ENCODE data around the gene ZFYVE9. TPM values are rescaled to one million over a fixed set of nuclear protein-coding genes. Genes with fewer than 3 reads are reported as not detected.
A peak's percentile ranks its signal among the peaks of the same experiment; 100 is the strongest.

Gene ZFYVE9
- total and polyA plus RNA-seq, 2 donors (not counting 1 experiment from before 2014, with no cell fraction given) = 13.5 to 44.6 TPM

DNA sequence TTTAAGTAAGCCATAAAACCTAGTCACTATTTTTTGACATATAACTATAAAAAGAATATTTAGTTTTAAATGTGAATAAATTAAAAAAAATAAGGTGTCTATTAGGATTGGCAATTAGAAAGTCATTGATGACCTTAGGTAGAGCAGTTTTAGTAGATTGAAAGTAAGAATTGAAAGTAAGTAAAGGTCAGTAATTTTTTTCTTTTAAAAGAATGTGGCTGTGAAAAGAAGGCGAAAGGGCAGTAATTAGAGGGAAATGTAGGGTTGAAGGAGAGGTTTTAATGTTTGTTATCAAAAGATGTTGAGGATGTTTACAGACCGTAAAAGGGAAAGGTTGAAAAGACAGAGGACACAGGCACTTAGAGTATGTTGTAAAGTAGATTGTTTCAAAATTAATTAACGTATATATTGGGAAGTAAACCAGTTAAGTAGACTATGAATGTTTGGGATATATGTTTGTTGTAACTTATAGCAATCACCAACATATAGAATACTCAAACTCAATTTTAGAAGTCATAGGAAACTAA, 41.0 kb downstream of the ZFYVE9 start:
- Histone ChIP-seq H3K9me3 (ENCODE audit: control insufficient read depth, insufficient read depth, low read depth, low read length) (no peaks in the 10 kb centered on the region), H3K4me1 (ENCODE audit: control insufficient read depth, extremely low read depth, insufficient read depth, low read length) (no peaks in the 10 kb centered on the region), H3K4me3 (replicated peaks in 1 of 4; ENCODE audit: control extremely low read depth in 1 of 4, insufficient read depth in 1 of 4, low read depth in 3 of 4, low read length in 4 of 4) (no peak overlapping the region), H3K4me2 (ENCODE audit: extremely low read depth, insufficient read depth, low read length) (no peak overlapping the region), H2AFZ (ENCODE audit: low read length) (no peak overlapping the region), H3K27me3 (ENCODE audit: control insufficient read depth, insufficient read depth, low read length) (no peaks in the 10 kb centered on the region), H3K79me2 (ENCODE audit: control insufficient read depth, insufficient read depth, low read length) (no peaks in the 10 kb centered on the region), H4K20me1 (ENCODE audit: control insufficient read depth, extremely low read depth, insufficient read depth, low read length) (no peaks in the 10 kb centered on the region), H3K9ac (ENCODE audit: insufficient read depth, low read length) (no peak overlapping the region), H3K36me3 (ENCODE audit: control insufficient read depth, insufficient read depth, low read length) (no peaks in the 10 kb centered on the region), H3K27ac (ENCODE audit: insufficient read depth, low read length) (no peak overlapping the region)
- TF ChIP-seq, protein P1, sequence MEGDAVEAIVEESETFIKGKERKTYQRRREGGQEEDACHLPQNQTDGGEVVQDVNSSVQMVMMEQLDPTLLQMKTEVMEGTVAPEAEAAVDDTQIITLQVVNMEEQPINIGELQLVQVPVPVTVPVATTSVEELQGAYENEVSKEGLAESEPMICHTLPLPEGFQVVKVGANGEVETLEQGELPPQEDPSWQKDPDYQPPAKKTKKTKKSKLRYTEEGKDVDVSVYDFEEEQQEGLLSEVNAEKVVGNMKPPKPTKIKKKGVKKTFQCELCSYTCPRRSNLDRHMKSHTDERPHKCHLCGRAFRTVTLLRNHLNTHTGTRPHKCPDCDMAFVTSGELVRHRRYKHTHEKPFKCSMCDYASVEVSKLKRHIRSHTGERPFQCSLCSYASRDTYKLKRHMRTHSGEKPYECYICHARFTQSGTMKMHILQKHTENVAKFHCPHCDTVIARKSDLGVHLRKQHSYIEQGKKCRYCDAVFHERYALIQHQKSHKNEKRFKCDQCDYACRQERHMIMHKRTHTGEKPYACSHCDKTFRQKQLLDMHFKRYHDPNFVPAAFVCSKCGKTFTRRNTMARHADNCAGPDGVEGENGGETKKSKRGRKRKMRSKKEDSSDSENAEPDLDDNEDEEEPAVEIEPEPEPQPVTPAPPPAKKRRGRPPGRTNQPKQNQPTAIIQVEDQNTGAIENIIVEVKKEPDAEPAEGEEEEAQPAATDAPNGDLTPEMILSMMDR (conservative IDR thresholded peaks at IDR 0.05 in 1 of 2, IDR thresholded peaks at IDR 0.05 in 1 of 2; ENCODE audit: low read depth in 1 of 2, low read length in 2 of 2) = no peak
- TF ChIP-seq EZH2 (IDR thresholded peaks at IDR 0.05; ENCODE audit: low read length, missing control alignments) = no peak
- no peak for DNase-seq (ENCODE audit: low read depth in 2 of 2)

GRCh38 chr1:52186449-52186848, 44.6 kb downstream of the ZFYVE9 start:
- Histone ChIP-seq H3K36me3 (ENCODE audit: control insufficient read depth, insufficient read depth, low read length) (no peaks in the 10 kb centered on the region), H3K9me3 (ENCODE audit: control insufficient read depth, insufficient read depth, low read depth, low read length) (no peaks in the 10 kb centered on the region), H3K4me2 (ENCODE audit: extremely low read depth, insufficient read depth, low read length) (peak overlapping the region; percentile 68), H3K9ac (ENCODE audit: insufficient read depth, low read length) (no peak overlapping the region), H3K27me3 (ENCODE audit: control insufficient read depth, insufficient read depth, low read length) (no peaks in the 10 kb centered on the region), H3K4me1 (ENCODE audit: control insufficient read depth, extremely low read depth, insufficient read depth, low read length) (no peaks in the 10 kb centered on the region), H3K27ac (ENCODE audit: insufficient read depth, low read length) (peak overlapping the region; percentile 53), H3K79me2 (ENCODE audit: control insufficient read depth, insufficient read depth, low read length) (no peaks in the 10 kb centered on the region), H2AFZ (ENCODE audit: low read length) (no peak overlapping the region), H4K20me1 (ENCODE audit: control insufficient read depth, extremely low read depth, insufficient read depth, low read length) (no peaks in the 10 kb centered on the region), H3K4me3 (replicated peaks in 1 of 4; ENCODE audit: control extremely low read depth in 1 of 4, insufficient read depth in 1 of 4, low read depth in 3 of 4, low read length in 4 of 4) (no peak overlapping the region)
- TF ChIP-seq, protein P1 (conservative IDR thresholded peaks at IDR 0.05 in 1 of 2, IDR thresholded peaks at IDR 0.05 in 1 of 2; ENCODE audit: low read depth in 1 of 2, low read length in 2 of 2) = no peak
- TF ChIP-seq EZH2 (IDR thresholded peaks at IDR 0.05; ENCODE audit: low read length, missing control alignments) = no peak
- DNase-seq (ENCODE audit: low read depth in 2 of 2) = peak; percentile 39 to 83

GRCh38 chr1:52189898-52190480, 48.1 kb downstream of the ZFYVE9 start:
- Histone ChIP-seq H3K9me3 (ENCODE audit: control insufficient read depth, insufficient read depth, low read depth, low read length) (no peaks in the 10 kb centered on the region), H3K4me1 (ENCODE audit: control insufficient read depth, extremely low read depth, insufficient read depth, low read length) (peaks cover 2% of the 10 kb centered on the region), H3K27ac (ENCODE audit: insufficient read depth, low read length) (no peak overlapping the region), H3K4me3 (replicated peaks in 1 of 4; ENCODE audit: control extremely low read depth in 1 of 4, insufficient read depth in 1 of 4, low read depth in 3 of 4, low read length in 4 of 4) (no peak overlapping the region), H3K9ac (ENCODE audit: insufficient read depth, low read length) (no peak overlapping the region), H4K20me1 (ENCODE audit: control insufficient read depth, extremely low read depth, insufficient read depth, low read length) (no peaks in the 10 kb centered on the region), H3K36me3 (ENCODE audit: control insufficient read depth, insufficient read depth, low read length) (no peaks in the 10 kb centered on the region), H3K4me2 (ENCODE audit: extremely low read depth, insufficient read depth, low read length) (no peak overlapping the region), H3K27me3 (ENCODE audit: control insufficient read depth, insufficient read depth, low read length) (no peaks in the 10 kb centered on the region), H3K79me2 (ENCODE audit: control insufficient read depth, insufficient read depth, low read length) (no peaks in the 10 kb centered on the region), H2AFZ (ENCODE audit: low read length) (no peak overlapping the region)
- DNase-seq (ENCODE audit: low read depth in 2 of 2) = no peak
- TF ChIP-seq, protein P1 (conservative IDR thresholded peaks at IDR 0.05 in 1 of 2, IDR thresholded peaks at IDR 0.05 in 1 of 2; ENCODE audit: low read depth in 1 of 2, low read length in 2 of 2) = no peak
- no peak for TF ChIP-seq EZH2 (IDR thresholded peaks at IDR 0.05; ENCODE audit: low read length, missing control alignments)
